ENCODE data around the gene LPP. TPM values are rescaled to one million over a fixed set of nuclear protein-coding genes. Genes with fewer than 3 reads are reported as not detected.

The LPP gene
- total RNA-seq, 1 donor from 2014 or later: 184 TPM

DNA sequence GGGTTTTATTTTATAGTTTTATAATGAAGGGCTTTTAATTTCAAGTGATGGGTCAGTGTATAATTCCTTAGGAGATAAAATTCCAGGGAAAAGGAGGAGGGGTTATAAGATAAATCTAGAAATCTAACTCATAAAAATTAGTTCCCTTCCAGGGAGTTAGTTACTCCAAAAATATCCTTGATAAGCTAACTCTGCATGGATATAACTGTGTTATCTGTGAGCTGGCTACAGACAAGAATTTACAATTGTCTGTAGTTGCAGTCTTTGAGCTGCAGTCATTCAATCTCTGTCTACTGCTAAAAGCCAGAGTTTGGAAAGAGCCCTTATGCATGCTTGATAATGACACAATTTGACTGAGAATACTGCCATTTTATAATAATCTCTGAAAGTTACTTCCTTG, 585.6 kb downstream of the LPP start:
- Mint-ChIP-seq H3K36me3 (ENCODE audit: unreplicated experiment) (peaks cover 8% of the 10 kb centered on the region), H3K9me3 (ENCODE audit: unreplicated experiment) (no peaks in the 10 kb centered on the region), H3K4me1 (ENCODE audit: unreplicated experiment) (peaks cover 6% of the 10 kb centered on the region), H3K4me3 (ENCODE audit: unreplicated experiment) (no peak overlapping the region), H3K27me3 (ENCODE audit: unreplicated experiment) (no peaks in the 10 kb centered on the region), H3K27ac (ENCODE audit: unreplicated experiment) (no peak overlapping the region)
- DNase-seq (ENCODE audit: extremely low spot score, unreplicated experiment): no peak
- TF ChIP-seq, protein P1, sequence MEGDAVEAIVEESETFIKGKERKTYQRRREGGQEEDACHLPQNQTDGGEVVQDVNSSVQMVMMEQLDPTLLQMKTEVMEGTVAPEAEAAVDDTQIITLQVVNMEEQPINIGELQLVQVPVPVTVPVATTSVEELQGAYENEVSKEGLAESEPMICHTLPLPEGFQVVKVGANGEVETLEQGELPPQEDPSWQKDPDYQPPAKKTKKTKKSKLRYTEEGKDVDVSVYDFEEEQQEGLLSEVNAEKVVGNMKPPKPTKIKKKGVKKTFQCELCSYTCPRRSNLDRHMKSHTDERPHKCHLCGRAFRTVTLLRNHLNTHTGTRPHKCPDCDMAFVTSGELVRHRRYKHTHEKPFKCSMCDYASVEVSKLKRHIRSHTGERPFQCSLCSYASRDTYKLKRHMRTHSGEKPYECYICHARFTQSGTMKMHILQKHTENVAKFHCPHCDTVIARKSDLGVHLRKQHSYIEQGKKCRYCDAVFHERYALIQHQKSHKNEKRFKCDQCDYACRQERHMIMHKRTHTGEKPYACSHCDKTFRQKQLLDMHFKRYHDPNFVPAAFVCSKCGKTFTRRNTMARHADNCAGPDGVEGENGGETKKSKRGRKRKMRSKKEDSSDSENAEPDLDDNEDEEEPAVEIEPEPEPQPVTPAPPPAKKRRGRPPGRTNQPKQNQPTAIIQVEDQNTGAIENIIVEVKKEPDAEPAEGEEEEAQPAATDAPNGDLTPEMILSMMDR (IDR thresholded peaks at IDR 0.05): no peak

DNA sequence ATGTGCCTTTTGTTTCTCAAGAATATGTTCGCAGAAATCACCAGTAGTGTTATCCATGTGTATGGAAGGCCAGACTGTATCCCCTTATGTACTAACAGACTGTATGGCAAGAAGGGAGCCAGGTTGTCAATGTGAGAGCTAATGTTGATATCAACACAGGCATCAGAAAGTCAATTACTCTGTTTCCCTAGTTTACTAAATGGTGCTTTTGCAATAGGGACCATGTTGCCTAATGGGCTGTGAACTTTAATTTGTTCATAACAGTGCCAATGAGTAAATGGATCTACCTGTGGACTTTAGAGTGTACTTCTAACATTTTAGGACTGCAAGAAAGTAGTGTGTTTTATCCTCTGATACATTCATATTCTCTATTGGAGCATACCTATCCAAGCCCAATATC, 586.1 kb downstream of the LPP start:
- no peak for DNase-seq (ENCODE audit: extremely low spot score, unreplicated experiment)
- peaks cover under 1% of the 10 kb centered on the region for H3K4me1 Mint-ChIP-seq (ENCODE audit: unreplicated experiment)
- H3K4me3 Mint-ChIP-seq (ENCODE audit: unreplicated experiment): no peak overlapping the region
- no peaks in the 10 kb centered on the region for H3K9me3 Mint-ChIP-seq (ENCODE audit: unreplicated experiment)
- TF ChIP-seq, protein P1 (IDR thresholded peaks at IDR 0.05): no peak
- no peak overlapping the region for H3K27ac Mint-ChIP-seq (ENCODE audit: unreplicated experiment)
- H3K27me3 Mint-ChIP-seq (ENCODE audit: unreplicated experiment): no peaks in the 10 kb centered on the region
- H3K36me3 Mint-ChIP-seq (ENCODE audit: unreplicated experiment): peaks cover 8% of the 10 kb centered on the region

DNA sequence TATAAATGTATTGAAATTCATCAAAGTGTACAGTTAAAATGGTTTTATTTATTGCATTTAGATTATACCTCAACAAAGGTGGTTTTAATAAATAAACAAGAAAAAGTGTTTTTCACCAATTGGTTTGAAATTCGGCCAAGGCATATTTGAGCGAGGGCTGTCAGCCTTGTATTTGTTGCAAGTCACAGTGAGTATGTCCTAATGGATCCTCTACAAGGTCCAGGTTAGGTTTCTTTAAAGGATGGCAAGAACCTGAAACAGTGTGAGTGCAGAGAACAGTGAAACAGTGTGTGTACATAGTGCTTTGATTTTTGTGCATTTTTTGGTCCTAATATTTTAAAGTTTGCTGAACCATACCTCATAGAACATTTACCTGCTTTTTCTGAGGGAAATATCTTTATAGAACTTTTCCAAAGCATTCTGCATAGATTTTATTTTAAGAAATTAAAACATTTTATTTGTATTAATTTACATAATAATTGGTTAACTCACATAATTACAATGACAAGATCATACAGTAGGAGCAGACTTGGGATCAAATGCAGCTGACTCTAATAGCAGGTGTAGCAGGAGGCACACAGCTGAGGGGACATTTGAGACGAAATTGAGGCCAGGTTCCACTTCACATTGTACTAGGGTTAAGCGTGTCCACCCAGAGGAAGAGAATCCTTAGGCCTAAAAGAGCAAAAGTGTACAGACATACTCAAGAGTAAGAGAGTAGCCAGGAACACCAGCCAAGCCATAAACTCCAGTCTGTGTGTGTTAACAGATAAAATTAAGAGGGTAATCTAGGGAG, 589.0 kb downstream of the LPP start:
- Mint-ChIP-seq H3K4me1 (ENCODE audit: unreplicated experiment) (peaks cover 18% of the 10 kb centered on the region), H3K4me3 (ENCODE audit: unreplicated experiment) (no peak overlapping the region), H3K9me3 (ENCODE audit: unreplicated experiment) (no peaks in the 10 kb centered on the region), H3K36me3 (ENCODE audit: unreplicated experiment) (peaks cover 8% of the 10 kb centered on the region), H3K27me3 (ENCODE audit: unreplicated experiment) (no peaks in the 10 kb centered on the region), H3K27ac (ENCODE audit: unreplicated experiment) (no peak overlapping the region)
- TF ChIP-seq, protein P1 (IDR thresholded peaks at IDR 0.05): no peak
- no peak for DNase-seq (ENCODE audit: extremely low spot score, unreplicated experiment)

DNA sequence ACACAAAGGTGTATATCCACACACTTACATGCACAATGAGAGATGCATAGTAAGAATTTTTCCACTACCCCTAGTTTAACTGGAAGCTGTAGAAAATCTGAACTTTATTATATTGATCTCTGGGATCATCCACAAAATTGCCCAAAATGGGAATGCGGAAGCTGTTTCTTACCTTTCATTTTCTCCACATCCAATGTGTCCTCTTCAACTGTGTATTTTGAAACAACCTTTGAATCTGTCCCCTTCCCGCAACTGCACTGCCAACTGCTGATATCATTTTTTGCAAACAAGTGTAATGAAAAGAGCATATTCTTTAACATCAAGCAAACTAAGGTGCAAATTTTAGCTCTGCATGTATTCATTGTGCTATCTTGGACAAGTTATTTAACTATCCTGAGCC, 590.2 kb downstream of the LPP start:
- no peak for DNase-seq (ENCODE audit: extremely low spot score, unreplicated experiment)
- peaks cover 8% of the 10 kb centered on the region for H3K36me3 Mint-ChIP-seq (ENCODE audit: unreplicated experiment)
- no peak overlapping the region for H3K27ac Mint-ChIP-seq (ENCODE audit: unreplicated experiment)
- no peaks in the 10 kb centered on the region for H3K27me3 Mint-ChIP-seq (ENCODE audit: unreplicated experiment)
- no peaks in the 10 kb centered on the region for H3K9me3 Mint-ChIP-seq (ENCODE audit: unreplicated experiment)
- H3K4me1 Mint-ChIP-seq (ENCODE audit: unreplicated experiment): peaks cover 19% of the 10 kb centered on the region
- H3K4me3 Mint-ChIP-seq (ENCODE audit: unreplicated experiment): no peak overlapping the region
- TF ChIP-seq, protein P1 (IDR thresholded peaks at IDR 0.05): no peak

DNA sequence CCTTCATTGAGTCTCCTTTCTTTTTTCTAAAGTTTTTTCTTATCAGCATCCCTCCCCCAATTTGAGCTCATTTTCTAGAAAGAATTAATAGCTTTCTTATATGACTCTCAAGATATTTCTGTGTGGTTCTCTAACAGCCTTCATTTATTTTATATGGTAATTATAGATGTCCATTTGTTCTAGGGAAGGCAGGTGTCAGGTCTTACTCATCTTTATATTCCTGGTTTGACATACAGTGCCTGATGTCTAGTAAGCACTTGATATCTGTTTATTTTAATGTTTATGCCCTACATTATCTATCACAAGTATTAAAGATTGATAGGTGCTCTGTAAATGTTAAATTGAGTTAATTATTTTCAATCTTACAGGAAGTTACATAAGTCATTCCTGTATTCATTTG, 591.1 kb downstream of the LPP start:
- H3K9me3 Mint-ChIP-seq (ENCODE audit: unreplicated experiment): no peaks in the 10 kb centered on the region
- peaks cover 19% of the 10 kb centered on the region for H3K4me1 Mint-ChIP-seq (ENCODE audit: unreplicated experiment)
- DNase-seq (ENCODE audit: extremely low spot score, unreplicated experiment): no peak
- H3K4me3 Mint-ChIP-seq (ENCODE audit: unreplicated experiment): no peak overlapping the region
- no peaks in the 10 kb centered on the region for H3K27me3 Mint-ChIP-seq (ENCODE audit: unreplicated experiment)
- peaks cover 11% of the 10 kb centered on the region for H3K36me3 Mint-ChIP-seq (ENCODE audit: unreplicated experiment)
- TF ChIP-seq, protein P1 (IDR thresholded peaks at IDR 0.05): no peak
- no peak overlapping the region for H3K27ac Mint-ChIP-seq (ENCODE audit: unreplicated experiment)

Measured in osteocyte (in vitro differentiated cells).